HL-60 (cell line): ENCODE data around the gene KLHDC8A.

Source experiments
- DNase-seq, 2 experiments: peaks; one replicate each; pipeline ENCODE4 v3.0.0-alpha.2; 2010 to 2020; ENCODE audit warnings: low read depth in 1 of 2, low spot score in 1 of 2
- H3K27ac ChIP-seq: fragments of 250-450 bp; sonication (Bioruptor Pico); replicated peaks from 2 replicates; pipeline ENCODE4 v1.5.1; 2020; ENCODE audit warnings: mild to moderate bottlenecking, moderate library complexity
- H3K27me3 ChIP-seq: fragments of 250-450 bp; sonication (Bioruptor Pico); 2 replicates; pipeline ENCODE4 v1.5.1; 2021; ENCODE audit warnings: mild to moderate bottlenecking, moderate library complexity; ENCODE audit not compliant: insufficient read depth, poor library complexity, severe bottlenecking
- H3K4me3 ChIP-seq: replicated peaks from 2 replicates; pipeline ENCODE4 v1.5.1; 2011; ENCODE audit warnings: mild to moderate bottlenecking, control low read depth, low read length; ENCODE audit not compliant: insufficient read depth
- GABPA ChIP-seq: IDR thresholded peaks from 2 replicates; pipeline ENCODE4 v1.6.1; 2012; ENCODE audit warnings: low read depth
- POLR2AphosphoS5 ChIP-seq: IDR thresholded peaks from 2 replicates; pipeline ENCODE4 v1.6.1; 2012; ENCODE audit warnings: low read depth
- SPI1 ChIP-seq: IDR thresholded peaks from 2 replicates; pipeline ENCODE4 v1.6.1; 2012; ENCODE audit warnings: low read depth, mild to moderate bottlenecking, borderline replicate concordance
- TF ChIP-seq, protein P1 (sequence below): IDR thresholded peaks from 2 replicates; pipeline ENCODE4 v1.6.1; 2012; ENCODE audit warnings: low read depth; ENCODE audit not compliant: insufficient replicate concordance
- TF ChIP-seq, protein P2 (sequence below): IDR thresholded peaks from one replicate; pipeline ENCODE4 v1.5.1; 2011; ENCODE audit warnings: low read length, control low read depth, inconsistent platforms; ENCODE audit not compliant: insufficient read depth

The KLHDC8A gene

DNA sequence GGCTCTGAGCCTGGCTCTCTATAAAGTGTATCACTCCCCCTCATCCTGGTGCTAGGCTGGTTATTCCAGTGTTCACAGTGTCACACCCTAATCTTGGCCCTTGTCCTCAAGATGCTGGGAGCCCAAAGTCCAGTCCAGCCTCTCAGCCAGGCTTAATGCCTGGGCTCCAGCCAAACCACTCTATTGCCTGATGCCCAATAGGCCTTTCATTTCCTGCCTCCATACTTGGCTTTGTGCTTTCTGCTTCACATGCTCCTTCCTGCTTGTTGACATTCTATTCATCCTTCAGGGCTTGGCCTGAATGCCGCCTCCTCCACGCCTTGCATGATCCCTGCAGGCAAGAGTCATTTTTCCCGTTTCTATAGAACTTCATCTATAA, 1.7 kb downstream of the KLHDC8A start:
- no peak overlapping the region for H3K27ac ChIP-seq

DNA sequence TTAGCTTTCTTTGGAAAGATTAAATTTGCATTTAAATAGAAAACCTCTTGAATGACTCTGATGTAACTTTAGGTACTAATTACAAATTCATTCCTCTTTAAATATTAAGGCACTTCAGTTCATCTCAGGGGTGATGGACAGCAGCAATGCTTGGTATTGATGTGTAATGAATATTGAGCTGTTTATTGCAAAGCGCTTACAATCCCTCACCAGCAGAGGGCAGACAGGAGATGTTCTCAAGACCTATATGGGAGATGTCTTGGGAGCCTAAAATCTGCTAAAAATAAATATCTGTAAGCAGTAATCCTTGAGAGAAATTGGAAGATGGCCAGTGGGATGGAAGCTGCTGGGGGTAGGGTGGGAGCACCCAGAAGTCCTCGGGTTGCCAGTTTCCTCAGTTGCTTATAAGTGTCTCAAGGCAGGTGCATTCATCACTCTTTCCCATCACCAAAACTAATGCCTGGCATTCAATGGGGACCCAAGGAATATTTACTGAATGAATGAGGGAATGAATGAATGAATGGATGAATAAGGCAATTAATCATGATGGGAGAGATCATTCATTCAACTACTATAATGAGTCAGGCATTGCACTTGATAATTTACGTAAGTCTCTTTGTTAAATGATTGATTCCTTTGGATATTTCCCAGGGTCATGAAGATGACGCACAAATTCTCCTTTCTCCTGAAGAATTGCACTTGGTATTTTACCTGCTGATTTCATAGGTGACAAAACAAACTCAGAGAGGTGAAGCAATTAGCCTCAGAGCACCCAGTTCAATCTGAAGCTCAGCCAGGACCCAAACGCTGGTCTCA, 2.3 kb downstream of the KLHDC8A start:
- peaks cover 11% of the 10 kb centered on the region for H3K27me3 ChIP-seq
- TF ChIP-seq SPI1 (no peak), GABPA (no peak), POLR2AphosphoS5 (no peak)
- TF ChIP-seq, protein P1, sequence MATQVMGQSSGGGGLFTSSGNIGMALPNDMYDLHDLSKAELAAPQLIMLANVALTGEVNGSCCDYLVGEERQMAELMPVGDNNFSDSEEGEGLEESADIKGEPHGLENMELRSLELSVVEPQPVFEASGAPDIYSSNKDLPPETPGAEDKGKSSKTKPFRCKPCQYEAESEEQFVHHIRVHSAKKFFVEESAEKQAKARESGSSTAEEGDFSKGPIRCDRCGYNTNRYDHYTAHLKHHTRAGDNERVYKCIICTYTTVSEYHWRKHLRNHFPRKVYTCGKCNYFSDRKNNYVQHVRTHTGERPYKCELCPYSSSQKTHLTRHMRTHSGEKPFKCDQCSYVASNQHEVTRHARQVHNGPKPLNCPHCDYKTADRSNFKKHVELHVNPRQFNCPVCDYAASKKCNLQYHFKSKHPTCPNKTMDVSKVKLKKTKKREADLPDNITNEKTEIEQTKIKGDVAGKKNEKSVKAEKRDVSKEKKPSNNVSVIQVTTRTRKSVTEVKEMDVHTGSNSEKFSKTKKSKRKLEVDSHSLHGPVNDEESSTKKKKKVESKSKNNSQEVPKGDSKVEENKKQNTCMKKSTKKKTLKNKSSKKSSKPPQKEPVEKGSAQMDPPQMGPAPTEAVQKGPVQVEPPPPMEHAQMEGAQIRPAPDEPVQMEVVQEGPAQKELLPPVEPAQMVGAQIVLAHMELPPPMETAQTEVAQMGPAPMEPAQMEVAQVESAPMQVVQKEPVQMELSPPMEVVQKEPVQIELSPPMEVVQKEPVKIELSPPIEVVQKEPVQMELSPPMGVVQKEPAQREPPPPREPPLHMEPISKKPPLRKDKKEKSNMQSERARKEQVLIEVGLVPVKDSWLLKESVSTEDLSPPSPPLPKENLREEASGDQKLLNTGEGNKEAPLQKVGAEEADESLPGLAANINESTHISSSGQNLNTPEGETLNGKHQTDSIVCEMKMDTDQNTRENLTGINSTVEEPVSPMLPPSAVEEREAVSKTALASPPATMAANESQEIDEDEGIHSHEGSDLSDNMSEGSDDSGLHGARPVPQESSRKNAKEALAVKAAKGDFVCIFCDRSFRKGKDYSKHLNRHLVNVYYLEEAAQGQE = no peak
- TF ChIP-seq, protein P2, sequence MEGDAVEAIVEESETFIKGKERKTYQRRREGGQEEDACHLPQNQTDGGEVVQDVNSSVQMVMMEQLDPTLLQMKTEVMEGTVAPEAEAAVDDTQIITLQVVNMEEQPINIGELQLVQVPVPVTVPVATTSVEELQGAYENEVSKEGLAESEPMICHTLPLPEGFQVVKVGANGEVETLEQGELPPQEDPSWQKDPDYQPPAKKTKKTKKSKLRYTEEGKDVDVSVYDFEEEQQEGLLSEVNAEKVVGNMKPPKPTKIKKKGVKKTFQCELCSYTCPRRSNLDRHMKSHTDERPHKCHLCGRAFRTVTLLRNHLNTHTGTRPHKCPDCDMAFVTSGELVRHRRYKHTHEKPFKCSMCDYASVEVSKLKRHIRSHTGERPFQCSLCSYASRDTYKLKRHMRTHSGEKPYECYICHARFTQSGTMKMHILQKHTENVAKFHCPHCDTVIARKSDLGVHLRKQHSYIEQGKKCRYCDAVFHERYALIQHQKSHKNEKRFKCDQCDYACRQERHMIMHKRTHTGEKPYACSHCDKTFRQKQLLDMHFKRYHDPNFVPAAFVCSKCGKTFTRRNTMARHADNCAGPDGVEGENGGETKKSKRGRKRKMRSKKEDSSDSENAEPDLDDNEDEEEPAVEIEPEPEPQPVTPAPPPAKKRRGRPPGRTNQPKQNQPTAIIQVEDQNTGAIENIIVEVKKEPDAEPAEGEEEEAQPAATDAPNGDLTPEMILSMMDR = peak; percentile 63
- no peak overlapping the region for H3K27ac ChIP-seq
- DNase-seq = peak; percentile 17 to 49
- H3K4me3 ChIP-seq = no peak overlapping the region

More for the DNA sequence above, 1.7 kb downstream of the KLHDC8A start:
- Histone ChIP-seq H3K27me3 (peaks cover 12% of the 10 kb centered on the region), H3K4me3 (no peak overlapping the region)
- TF ChIP-seq, protein P1 = no peak
- TF ChIP-seq, protein P2 = no peak
- no peak for TF ChIP-seq GABPA
- no peak for TF ChIP-seq POLR2AphosphoS5
- no peak for TF ChIP-seq SPI1
- DNase-seq = no peak

DNA sequence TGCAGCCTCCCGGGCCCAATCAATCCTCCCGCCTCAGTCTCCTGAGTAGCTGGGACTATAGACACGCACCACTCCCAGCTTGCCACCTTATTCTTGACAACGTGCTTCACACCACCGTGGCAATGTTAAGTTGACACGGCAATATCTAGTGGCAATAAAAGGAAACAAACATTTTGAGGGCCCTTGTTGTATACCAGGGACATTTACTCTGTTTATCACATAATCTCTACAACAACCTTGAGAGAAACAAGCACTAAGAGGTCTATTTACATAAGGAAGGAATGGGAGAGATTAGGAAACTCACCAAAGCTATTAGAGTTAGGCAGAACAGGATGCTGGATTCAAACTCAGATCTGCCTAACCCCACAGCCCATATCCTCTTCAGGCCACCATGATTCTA, 3.1 kb downstream of the KLHDC8A start:
- Histone ChIP-seq H3K27ac (no peak overlapping the region), H3K27me3 (peaks cover 13% of the 10 kb centered on the region), H3K4me3 (no peak overlapping the region)
- TF ChIP-seq, protein P1 = no peak
- TF ChIP-seq SPI1 (no peak), POLR2AphosphoS5 (no peak)
- no peak for DNase-seq
